Endodermal cell (in vitro differentiated cells): Measurements from ENCODE around the gene CCNK. TPM values are rescaled to one million over a fixed set of nuclear protein-coding genes. Genes with fewer than 3 reads are reported as not detected.

Experiments used
- DNase-seq: peaks from one replicate; pipeline ENCODE4 v3.0.0-alpha.2; 2017
- H3K27ac ChIP-seq: 2 replicates; pipeline ENCODE4 v1.5.1; 2013; ENCODE audit warnings: mild to moderate bottlenecking, low read depth, low read length, moderate library complexity
- H3K27me3 ChIP-seq: 2 replicates; pipeline ENCODE4 v1.6.1; 2013; ENCODE audit warnings: mild to moderate bottlenecking, low read length, moderate library complexity; ENCODE audit not compliant: insufficient read depth, control insufficient read depth, poor library complexity, severe bottlenecking
- H3K36me3 ChIP-seq: 2 replicates; pipeline ENCODE4 v1.7.0; 2013; ENCODE audit warnings: mild to moderate bottlenecking, low read length, moderate library complexity; ENCODE audit not compliant: control insufficient read depth, insufficient read depth
- H3K4me1 ChIP-seq: one replicate; pipeline ENCODE4 v1.7.0; 2013; ENCODE audit warnings: low read length; ENCODE audit not compliant: control insufficient read depth, insufficient read depth
- H3K4me3 ChIP-seq: 2 replicates; pipeline ENCODE4 v1.5.1; 2013; ENCODE audit warnings: mild to moderate bottlenecking, low read length, moderate library complexity
- H3K9ac ChIP-seq: 2 replicates; pipeline ENCODE4 v1.6.1; 2013; ENCODE audit warnings: mild to moderate bottlenecking, low read length, moderate library complexity; ENCODE audit not compliant: poor library complexity, severe bottlenecking; ENCODE audit errors: extremely low read depth
- H3K9me3 ChIP-seq: 2 replicates; pipeline ENCODE4 v1.6.1; 2013; ENCODE audit warnings: mild to moderate bottlenecking, low read length, moderate library complexity; ENCODE audit not compliant: control insufficient read depth
- H3K27ac Mint-ChIP-seq: 2 replicates; pipeline ENCODE4 v1.8.0; 2020; ENCODE audit warnings: mixed read lengths
- H3K27me3 Mint-ChIP-seq: 2 replicates; pipeline ENCODE4 v1.8.0; 2021; ENCODE audit warnings: mild to moderate bottlenecking, mixed read lengths; ENCODE audit not compliant: insufficient read depth
- H3K36me3 Mint-ChIP-seq: 2 replicates; pipeline ENCODE4 v1.8.0; 2020; ENCODE audit warnings: low read depth, mixed read lengths
- H3K4me1 Mint-ChIP-seq: 2 replicates; pipeline ENCODE4 v1.8.0; 2020; ENCODE audit warnings: mixed read lengths
- H3K4me3 Mint-ChIP-seq: 2 replicates; pipeline ENCODE4 v1.8.0; 2020; ENCODE audit warnings: mild to moderate bottlenecking, moderate library complexity, mixed read lengths
- H3K9me3 Mint-ChIP-seq: 2 replicates; pipeline ENCODE4 v1.8.0; 2020; ENCODE audit warnings: mild to moderate bottlenecking, mixed read lengths
- CTCF ChIP-seq: fragments of 200-600 bp; sonication (generic); conservative IDR thresholded peaks from 2 replicates; pipeline ENCODE4 v1.5.0; 2021; ENCODE audit warnings: antibody characterized with exemption, mild to moderate bottlenecking
- WGBS, 2 experiments: methylation state at CpG; one replicate each; pipeline versions ENCODE4 v1.1.5 to v1.1.7; 2013; ENCODE audit warnings: missing lambda C conversion rate in 2 of 2, mixed read lengths in 1 of 2; ENCODE audit not compliant: insufficient coverage in 1 of 2, insufficient read length in 1 of 2; 5-methylcytosine and 5-hydroxymethylcytosine counted together
- total RNA-seq, 2 donors: library from RNA; stranded (reverse); fragmentation: NEBNext Ultra II Directional in 1 of 2; extraction: Animal tissue kit (Norgen Biotek cat#: 25700) in 1 of 2; gene quantifications; 2 replicates in 1 of 2; 3 replicates in 1 of 2; pipeline ENCODE4 v1.2.1, GENCODE V29; 2021

CCNK gene
- total RNA-seq, 2 donors from 2014 or later: 71.5 to 77.1 TPM

GRCh38 chr14:99503848-99504453 is 22.7 kb downstream of the CCNK start:
- H3K27ac Mint-ChIP-seq: no peak overlapping the region
- H3K9me3 Mint-ChIP-seq: no peaks in the 10 kb centered on the region
- TF ChIP-seq CTCF: no peak
- H3K4me1 Mint-ChIP-seq: peaks cover 5% of the 10 kb centered on the region
- 97 to 100% methylated on average over 1 to 4 of the region's 4 CpGs for WGBS, 2 experiments
- Histone ChIP-seq H3K27ac (no peak overlapping the region), H3K4me3 (no peak overlapping the region), H3K9ac (no peak overlapping the region), H3K27me3 (no peaks in the 10 kb centered on the region), H3K9me3 (no peaks in the 10 kb centered on the region), H3K36me3 (peaks cover 99% of the 10 kb centered on the region), H3K4me1 (no peaks in the 10 kb centered on the region)
- no peak for DNase-seq
- no peaks in the 10 kb centered on the region for H3K27me3 Mint-ChIP-seq
- peaks cover 73% of the 10 kb centered on the region for H3K36me3 Mint-ChIP-seq
- no peak overlapping the region for H3K4me3 Mint-ChIP-seq

GRCh38 chr14:99505089-99505488 is 23.9 kb downstream of the CCNK start:
- H3K27me3 ChIP-seq: no peaks in the 10 kb centered on the region
- no peak for TF ChIP-seq CTCF
- H3K9ac ChIP-seq: no peak overlapping the region
- Mint-ChIP-seq H3K4me3 (no peak overlapping the region), H3K4me1 (peaks cover 5% of the 10 kb centered on the region), H3K27me3 (no peaks in the 10 kb centered on the region), H3K9me3 (no peaks in the 10 kb centered on the region), H3K36me3 (peaks cover 79% of the 10 kb centered on the region), H3K27ac (no peak overlapping the region)
- H3K36me3 ChIP-seq: peaks cover 98% of the 10 kb centered on the region
- H3K4me3 ChIP-seq: no peak overlapping the region
- no peak for DNase-seq
- H3K9me3 ChIP-seq: no peaks in the 10 kb centered on the region
- 95 to 97% methylated on average over 5 of the region's 5 CpGs for WGBS, 2 experiments
- H3K27ac ChIP-seq: no peak overlapping the region
- no peaks in the 10 kb centered on the region for H3K4me1 ChIP-seq

GRCh38 chr14:99506276-99506675 is 25.1 kb downstream of the CCNK start:
- Histone ChIP-seq H3K4me3 (no peak overlapping the region), H3K36me3 (peaks cover 92% of the 10 kb centered on the region), H3K9ac (no peak overlapping the region), H3K9me3 (no peaks in the 10 kb centered on the region), H3K4me1 (no peaks in the 10 kb centered on the region), H3K27me3 (no peaks in the 10 kb centered on the region), H3K27ac (no peak overlapping the region)
- Mint-ChIP-seq H3K27me3 (no peaks in the 10 kb centered on the region), H3K36me3 (peaks cover 77% of the 10 kb centered on the region), H3K4me1 (peaks cover 8% of the 10 kb centered on the region), H3K27ac (peak overlapping the region; percentile 72), H3K4me3 (no peak overlapping the region), H3K9me3 (no peaks in the 10 kb centered on the region)
- TF ChIP-seq CTCF: no peak
- DNase-seq: no peak
- WGBS, 2 experiments: 93 to 94% methylated on average over 6 of the region's 6 CpGs
